AG09309 (cell line): Measurements from ENCODE around the gene PSMA7.

ENCODE experiments used
- DNase-seq: peaks from one replicate; pipeline ENCODE4 v3.0.0-alpha.2; 2010; ENCODE audit warnings: low read depth
- H3K4me3 ChIP-seq: 2 replicates; pipeline ENCODE4 v1.5.1; 2011; ENCODE audit warnings: mild to moderate bottlenecking, low read depth, low read length, moderate library complexity; ENCODE audit not compliant: control insufficient read depth
- CTCF ChIP-seq: IDR thresholded peaks from 2 replicates; pipeline ENCODE4 v1.5.1; 2011; ENCODE audit warnings: mild to moderate bottlenecking, low read depth, low read length, inconsistent platforms; ENCODE audit not compliant: insufficient read depth, control insufficient read depth; ENCODE audit errors: missing control alignments

Gene PSMA7

GRCh38 chr20:62137478-62138203 is 5.6 kb downstream of the PSMA7 start:
- H3K4me3 ChIP-seq, result no peak overlapping the region
- no peak for DNase-seq
- no peak for TF ChIP-seq CTCF

GRCh38 chr20:62137092-62137384 is 6.2 kb downstream of the PSMA7 start:
- no peak overlapping the region for H3K4me3 ChIP-seq
- DNase-seq, result no peak
- no peak for TF ChIP-seq CTCF

GRCh38 chr20:62136283-62137091 is 6.7 kb downstream of the PSMA7 start:
- TF ChIP-seq CTCF, result peak; percentile 86
- DNase-seq, result no peak
- H3K4me3 ChIP-seq, result no peak overlapping the region

- H3K4me3 ChIP-seq, result no peak overlapping the region
- TF ChIP-seq CTCF, result no peak
- no peak for DNase-seq
Observed at GRCh38 chr20:62135573-62136266, 7.5 kb downstream of the PSMA7 start.

GRCh38 chr20:62134735-62135231 is 8.4 kb downstream of the PSMA7 start:
- DNase-seq, result no peak
- no peak for TF ChIP-seq CTCF

GRCh38 chr20:62133864-62134263 is 9.3 kb downstream of the PSMA7 start:
- H3K4me3 ChIP-seq, result no peak overlapping the region
- TF ChIP-seq CTCF, result peak; percentile 16
- no peak for DNase-seq

More at GRCh38 chr20:62134735-62135231, 8.4 kb downstream of the PSMA7 start:
- H3K4me3 ChIP-seq, result no peak overlapping the region
